ENCODE results near the gene DTNB. TPM values are rescaled to one million over a fixed set of nuclear protein-coding genes. Genes with fewer than 3 reads are reported as not detected.

DTNB gene
- polyA plus RNA-seq, 1 of the 3 experiments (the other 2 are of a cell fraction), result 15.3 TPM

- H3K27me3 ChIP-seq (ENCODE audit: insufficient read depth), result no peaks in the 10 kb centered on the region
- H3F3A ChIP-seq (replicated peaks; ENCODE audit: insufficient read depth), result no peaks in the 10 kb centered on the region
- DNase-seq, result no peak
- CTCF ChIA-PET, result no interaction called here
- H3K4me1 ChIP-seq (ENCODE audit: control insufficient read depth in 1 of 2, insufficient read depth in 2 of 2, low read depth in 1 of 2, low read length in 1 of 2), result peaks cover 0 to 2% of the 10 kb centered on the region in 2 experiments; a peak in 2 of 4 replicates
- H3K36me3 ChIP-seq (replicated peaks in 1 of 2; ENCODE audit: control insufficient read depth in 1 of 2, insufficient read depth in 2 of 2, low read length in 1 of 2), result no peaks in the 10 kb centered on the region
- H3K4me3 ChIP-seq (ENCODE audit: low read depth in 2 of 2, low read length in 1 of 2), result no peak overlapping the region
- TF ChIP-seq ZBTB33 (IDR thresholded peaks at IDR 0.05; ENCODE audit: borderline replicate concordance, low read depth) (no peak), EZH2phosphoT487 (IDR thresholded peaks at IDR 0.05; ENCODE audit: borderline replicate concordance, low read depth) (no peak), GATA2 (CRISPR knock-in tag; IDR thresholded peaks at IDR 0.05) (no peak), REST (IDR thresholded peaks at IDR 0.05; ENCODE audit: low read depth, low read length) (no peak), RFX5 (IDR thresholded peaks at IDR 0.05; ENCODE audit: low read length) (no peak), SMC3 (IDR thresholded peaks at IDR 0.05; ENCODE audit: low read depth, low read length) (no peak), JUND (IDR thresholded peaks at IDR 0.05) (no peak), SIN3A (IDR thresholded peaks at IDR 0.05; ENCODE audit: borderline replicate concordance, low read depth, low read length) (no peak), RCOR1 (IDR thresholded peaks at IDR 0.05; ENCODE audit: low read length) (no peak), FOSL2 (IDR thresholded peaks at IDR 0.05; ENCODE audit: borderline replicate concordance, low read depth) (no peak), TCF12 (IDR thresholded peaks at IDR 0.05) (no peak), USF1 (IDR thresholded peaks at IDR 0.05; ENCODE audit: borderline replicate concordance, low read depth) (no peak)
- no peak overlapping the region for H3K9ac ChIP-seq
- no peaks in the 10 kb centered on the region for H3K9me3 ChIP-seq
- no peak overlapping the region for H3K27ac ChIP-seq (ENCODE audit: low read depth in 2 of 2, low read length in 1 of 2)
- no peaks in the 10 kb centered on the region for H4K20me1 ChIP-seq (ENCODE audit: insufficient read depth)
- no peak overlapping the region for H2AFZ ChIP-seq (ENCODE audit: low read depth)
- H3K4me2 ChIP-seq, result no peak overlapping the region
- WGBS (ENCODE audit: low lambda C conversion rate), result 93% methylated on average over 4 of the region's 4 CpGs
- peaks cover 2% of the 10 kb centered on the region for H3K79me2 ChIP-seq (ENCODE audit: insufficient read depth)
- H3K9me2 ChIP-seq, result no peaks in the 10 kb centered on the region
- POLR2A ChIA-PET, result no interaction called here
Measured at GRCh38 chr2:25649786-25650185, 23.6 kb downstream of the DTNB start.

Measured in SK-N-SH (cell line).